GM10248 (cell line): ENCODE measurements around the gene NRN1L.

ENCODE experiments used
- CTCF ChIA-PET: fragments of 300-600 bp; sonication (Branson Sonifier 250); formaldehyde crosslinking; extraction: SDS; loops from one replicate; lab custom pipeline; 2021; ENCODE audit warnings: antibody characterized with exemption; lab: Yijun Ruan, JAX
- POLR2A ChIA-PET: fragments of 350-650 bp; sonication (Branson Sonifier 250); formaldehyde crosslinking; extraction: SDS; loops from one replicate; lab custom pipeline; 2020; ENCODE audit warnings: antibody characterized with exemption; lab: Yijun Ruan, JAX
- DNase-seq: peaks from one replicate; pipeline ENCODE4 v3.0.0; 2012; ENCODE audit errors: extremely low spot score
- CTCF ChIP-seq: IDR thresholded peaks from 2 replicates; pipeline ENCODE4 v1.5.1; 2012; ENCODE audit warnings: mild to moderate bottlenecking, low read depth; ENCODE audit errors: extremely low read depth, missing control alignments, control extremely low read depth

Gene NRN1L

GRCh38 chr16:67873435-67874370 lies 11.0 kb upstream of the NRN1L start:
- POLR2A ChIA-PET: interaction anchor here (0.6 to 0.7 kb wide), 2 partner anchors 17 to 19 kb away, joined by 3 read pairs; partner anchors contain the start of gene PSKH1
- no peak for TF ChIP-seq CTCF
- CTCF ChIA-PET: interaction anchor here (0.9 to 3.9 kb wide), 7 partner anchors 9 to 356 kb away, joined by 3 to 29 read pairs (median 3); partner anchors contain the start of gene NRN1L
- no peak for DNase-seq

GRCh38 chr16:67874372-67874771 lies 10.3 kb upstream of the NRN1L start:
- CTCF ChIA-PET: interaction anchor here (1.5 to 3.9 kb wide), 4 partner anchors 9 to 353 kb away, joined by 3 to 29 read pairs (median 14); partner anchors contain the start of gene NRN1L
- TF ChIP-seq CTCF: no peak
- POLR2A ChIA-PET: interaction anchor here (0.6 kb wide), 1 partner anchor 19 kb away, joined by 4 read pairs; the partner anchor contains the start of gene PSKH1
- DNase-seq: no peak

- ChIA-PET CTCF (interaction anchor here (1.0 to 1.8 kb wide), 5 partner anchors 9 to 205 kb away, joined by 3 to 6 read pairs (median 4); no protein-coding TSS in a partner anchor), POLR2A (no interaction called here)
- no peak for DNase-seq
- TF ChIP-seq CTCF: no peak
These were observed 7.6 kb upstream of the NRN1L start for GRCh38 chr16:67877064-67877463.

GRCh38 chr16:67878232-67878631 lies 6.5 kb upstream of the NRN1L start:
- no peak for TF ChIP-seq CTCF
- POLR2A ChIA-PET: interaction anchor here (0.6 to 1.1 kb wide), 2 partner anchors 15 to 16 kb away, joined by 3 read pairs; partner anchors contain the start of gene PSKH1
- no peak for DNase-seq
- CTCF ChIA-PET: interaction anchor here (1.3 to 1.5 kb wide), 3 partner anchors 11 to 162 kb away, joined by 3 to 5 read pairs (median 4); no protein-coding TSS in a partner anchor

GRCh38 chr16:67878846-67879245 lies 5.8 kb upstream of the NRN1L start:
- TF ChIP-seq CTCF: no peak
- POLR2A ChIA-PET: interaction anchor here (0.6 to 1.1 kb wide), 2 partner anchors 14 to 17 kb away, joined by 3 read pairs; partner anchors contain the start of gene PSKH1
- CTCF ChIA-PET: interaction anchor here (1.3 to 1.5 kb wide), 3 partner anchors 11 to 162 kb away, joined by 3 to 5 read pairs (median 4); no protein-coding TSS in a partner anchor
- no peak for DNase-seq

- no peak for TF ChIP-seq CTCF
- DNase-seq: no peak
- ChIA-PET CTCF (interaction anchor here (0.9 to 1.5 kb wide), 4 partner anchors 10 to 161 kb away, joined by 3 to 5 read pairs (median 4); no protein-coding TSS in a partner anchor), POLR2A (interaction anchor here (1.1 kb wide), 1 partner anchor 18 kb away, joined by 3 read pairs; no protein-coding TSS in a partner anchor)
These were observed 5.2 kb upstream of the NRN1L start for GRCh38 chr16:67879462-67879861.
